Stimulated activated naive CD8-positive, alpha-beta T cell treated with anti-CD3 and anti-CD28 coated beads, Interleukin-15, amount 100 ng/mL, for 72 hours (primary cell): ENCODE results near the gene DNAI2.

Experiments used
- ATAC-seq: fragments of 150-1000 bp; cut with Tn5 transposase; 2 replicates; pipeline ENCODE4 v1.10.0; 2021; ENCODE audit warnings: mild to moderate bottlenecking, moderate library complexity
- DNase-seq, 2 donors: peaks; one replicate each; pipeline ENCODE4 v3.0.0; 2021 to 2022
- H3K27ac Mint-ChIP-seq, 2 donors: one replicate each; pipeline ENCODE4 v1.8.0; 2022; ENCODE audit warnings: mild to moderate bottlenecking in 2 of 2, mixed read lengths in 2 of 2, moderate library complexity in 2 of 2
- H3K27me3 Mint-ChIP-seq: one replicate; pipeline ENCODE4 v1.8.0; 2022; ENCODE audit warnings: mixed read lengths
- H3K4me1 Mint-ChIP-seq: one replicate; pipeline ENCODE4 v1.8.0; 2022; ENCODE audit warnings: mild to moderate bottlenecking, mixed read lengths
- H3K4me3 Mint-ChIP-seq, 2 donors: one replicate each; pipeline ENCODE4 v1.8.0; 2022; ENCODE audit warnings: mild to moderate bottlenecking in 2 of 2, mixed read lengths in 2 of 2, moderate library complexity in 1 of 2
- H3K9me3 Mint-ChIP-seq, 2 donors: one replicate each; pipeline ENCODE4 v1.8.0; 2022; ENCODE audit warnings: mixed read lengths in 2 of 2

DNAI2 gene

GRCh38 chr17:74240618-74241205 is 33.3 kb upstream of the DNAI2 start:
- H3K9me3 Mint-ChIP-seq = no peaks in the 10 kb centered on the region
- no peak overlapping the region for H3K4me3 Mint-ChIP-seq
- peak overlapping the region in 1 of 2 donors; percentile 72 for H3K27ac Mint-ChIP-seq
- H3K4me1 Mint-ChIP-seq = no peaks in the 10 kb centered on the region
- ATAC-seq (no peak), DNase-seq (no peak)
- no peaks in the 10 kb centered on the region for H3K27me3 Mint-ChIP-seq

GRCh38 chr17:74241431-74241830 is 32.6 kb upstream of the DNAI2 start:
- Mint-ChIP-seq H3K4me1 (no peaks in the 10 kb centered on the region), H3K27ac (no peak overlapping the region), H3K27me3 (no peaks in the 10 kb centered on the region), H3K9me3 (no peaks in the 10 kb centered on the region), H3K4me3 (no peak overlapping the region)
- no peak for ATAC-seq
- DNase-seq = no peak

- no peak for DNase-seq
- no peak overlapping the region for H3K4me3 Mint-ChIP-seq
These were observed 32.2 kb upstream of the DNAI2 start for GRCh38 chr17:74241847-74242246.

GRCh38 chr17:74243013-74243755 is 30.9 kb upstream of the DNAI2 start:
- H3K4me1 Mint-ChIP-seq = no peaks in the 10 kb centered on the region
- H3K27ac Mint-ChIP-seq = peak overlapping the region in 1 of 2 donors; percentile 74
- DNase-seq = no peak
- H3K4me3 Mint-ChIP-seq = no peak overlapping the region
- no peaks in the 10 kb centered on the region for H3K27me3 Mint-ChIP-seq
- H3K9me3 Mint-ChIP-seq = no peaks in the 10 kb centered on the region
- no peak for ATAC-seq

More at GRCh38 chr17:74241847-74242246, 32.2 kb upstream of the DNAI2 start:
- Mint-ChIP-seq H3K27me3 (no peaks in the 10 kb centered on the region), H3K27ac (no peak overlapping the region), H3K9me3 (no peaks in the 10 kb centered on the region), H3K4me1 (no peaks in the 10 kb centered on the region)
- ATAC-seq = no peak

- H3K9me3 Mint-ChIP-seq = no peaks in the 10 kb centered on the region
- H3K4me3 Mint-ChIP-seq = no peak overlapping the region
- H3K27ac Mint-ChIP-seq = peak overlapping the region in 1 of 2 donors; percentile 71
- H3K27me3 Mint-ChIP-seq = no peaks in the 10 kb centered on the region
- ATAC-seq = no peak
- no peak for DNase-seq
- peaks cover 2% of the 10 kb centered on the region for H3K4me1 Mint-ChIP-seq
These were observed 29.9 kb upstream of the DNAI2 start for GRCh38 chr17:74244128-74244527.

GRCh38 chr17:74244548-74244947 is 29.5 kb upstream of the DNAI2 start:
- no peaks in the 10 kb centered on the region for H3K9me3 Mint-ChIP-seq
- peaks cover 6% of the 10 kb centered on the region for H3K4me1 Mint-ChIP-seq
- H3K27me3 Mint-ChIP-seq = no peaks in the 10 kb centered on the region
- ATAC-seq = no peak
- peak overlapping the region in 1 of 2 donors; percentile 71 for H3K27ac Mint-ChIP-seq
- DNase-seq = no peak
- H3K4me3 Mint-ChIP-seq = no peak overlapping the region

GRCh38 chr17:74245145-74245831 is 28.7 kb upstream of the DNAI2 start:
- Mint-ChIP-seq H3K9me3 (no peaks in the 10 kb centered on the region), H3K4me3 (no peak overlapping the region), H3K4me1 (peaks cover 6% of the 10 kb centered on the region), H3K27me3 (no peaks in the 10 kb centered on the region), H3K27ac (no peak overlapping the region)
- DNase-seq = no peak
- ATAC-seq = no peak

- no peak overlapping the region for H3K4me3 Mint-ChIP-seq
- DNase-seq = no peak
These were observed 28.2 kb upstream of the DNAI2 start for GRCh38 chr17:74245871-74246270.

GRCh38 chr17:74249590-74250270 is 24.3 kb upstream of the DNAI2 start:
- H3K9me3 Mint-ChIP-seq = no peaks in the 10 kb centered on the region
- H3K4me3 Mint-ChIP-seq = no peak overlapping the region
- H3K4me1 Mint-ChIP-seq = peaks cover 6% of the 10 kb centered on the region
- ATAC-seq (no peak), DNase-seq (no peak)
- no peak overlapping the region for H3K27ac Mint-ChIP-seq
- H3K27me3 Mint-ChIP-seq = no peaks in the 10 kb centered on the region

More at GRCh38 chr17:74245871-74246270, 28.2 kb upstream of the DNAI2 start:
- Mint-ChIP-seq H3K27me3 (no peaks in the 10 kb centered on the region), H3K27ac (peak overlapping the region in 1 of 2 donors; percentile 52), H3K4me1 (peaks cover 6% of the 10 kb centered on the region), H3K9me3 (no peaks in the 10 kb centered on the region)
- ATAC-seq = no peak

GRCh38 chr17:74250324-74250995 is 23.6 kb upstream of the DNAI2 start:
- DNase-seq = no peak
- Mint-ChIP-seq H3K9me3 (no peaks in the 10 kb centered on the region), H3K4me1 (peaks cover 6% of the 10 kb centered on the region), H3K27ac (no peak overlapping the region), H3K4me3 (no peak overlapping the region), H3K27me3 (no peaks in the 10 kb centered on the region)
- no peak for ATAC-seq

- ATAC-seq (no peak), DNase-seq (no peak)
- Mint-ChIP-seq H3K4me1 (peaks cover 6% of the 10 kb centered on the region), H3K4me3 (no peak overlapping the region), H3K27ac (no peak overlapping the region), H3K9me3 (no peaks in the 10 kb centered on the region), H3K27me3 (no peaks in the 10 kb centered on the region)
These were observed 23.0 kb upstream of the DNAI2 start for GRCh38 chr17:74251051-74251450.

- Mint-ChIP-seq H3K27ac (peak overlapping the region in 1 of 2 donors; percentile 10), H3K4me1 (peaks cover 6% of the 10 kb centered on the region), H3K27me3 (no peaks in the 10 kb centered on the region), H3K9me3 (no peaks in the 10 kb centered on the region), H3K4me3 (no peak overlapping the region)
- no peak for DNase-seq
- ATAC-seq = no peak
These were observed 22.5 kb upstream of the DNAI2 start for GRCh38 chr17:74251569-74251968.

- no peak for DNase-seq
- no peak overlapping the region for H3K4me3 Mint-ChIP-seq
- no peak for ATAC-seq
- H3K9me3 Mint-ChIP-seq = no peaks in the 10 kb centered on the region
- no peak overlapping the region for H3K27ac Mint-ChIP-seq
- H3K4me1 Mint-ChIP-seq = peaks cover 6% of the 10 kb centered on the region
- no peaks in the 10 kb centered on the region for H3K27me3 Mint-ChIP-seq
These were observed 21.8 kb upstream of the DNAI2 start for GRCh38 chr17:74252211-74252610.

GRCh38 chr17:74253036-74253435 is 21.0 kb upstream of the DNAI2 start:
- H3K4me3 Mint-ChIP-seq = no peak overlapping the region
- ATAC-seq (peak; percentile 20), DNase-seq (no peak)
- peaks cover 6% of the 10 kb centered on the region for H3K4me1 Mint-ChIP-seq
- no peaks in the 10 kb centered on the region for H3K27me3 Mint-ChIP-seq
- H3K27ac Mint-ChIP-seq = no peak overlapping the region
- H3K9me3 Mint-ChIP-seq = no peaks in the 10 kb centered on the region

- Mint-ChIP-seq H3K4me3 (no peak overlapping the region), H3K27ac (no peak overlapping the region), H3K9me3 (no peaks in the 10 kb centered on the region), H3K4me1 (no peaks in the 10 kb centered on the region), H3K27me3 (no peaks in the 10 kb centered on the region)
- ATAC-seq (no peak), DNase-seq (no peak)
These were observed 16.7 kb upstream of the DNAI2 start for GRCh38 chr17:74257311-74257710.
